ENCODE data around the gene RUNX2. TPM values are rescaled to one million over a fixed set of nuclear protein-coding genes. Genes with fewer than 3 reads are reported as not detected.

The RUNX2 gene
- total RNA-seq, 4 donors from 2014 or later = 0.26 to 6.2 (median 2.1) TPM

- Histone ChIP-seq H3K9me3 (no peaks in the 10 kb centered on the region), H3K27me3 (no peaks in the 10 kb centered on the region), H3K4me3 (no peak overlapping the region), H3K36me3 (no peaks in the 10 kb centered on the region), H3K4me1 (no peaks in the 10 kb centered on the region), H3K27ac (no peak overlapping the region)
- TF ChIP-seq POLR2A (IDR thresholded peaks at IDR 0.05) (no peak), CTCF (IDR thresholded peaks at IDR 0.05) (no peak)
- no peak for DNase-seq
- intact Hi-C loops (cut with DNase I; ENCODE audit: low total_unique reads) = no loop called here
Measured at GRCh38 chr6:45521226-45521625, 193.1 kb downstream of the RUNX2 start.

GRCh38 chr6:45522486-45522885 lies 194.4 kb downstream of the RUNX2 start:
- TF ChIP-seq CTCF (IDR thresholded peaks at IDR 0.05) = no peak
- no peak for TF ChIP-seq POLR2A (IDR thresholded peaks at IDR 0.05)
- Histone ChIP-seq H3K9me3 (no peaks in the 10 kb centered on the region), H3K36me3 (no peaks in the 10 kb centered on the region), H3K27ac (no peak overlapping the region), H3K27me3 (no peaks in the 10 kb centered on the region), H3K4me3 (no peak overlapping the region), H3K4me1 (no peaks in the 10 kb centered on the region)
- intact Hi-C loops (cut with DNase I; ENCODE audit: low total_unique reads) = no loop called here
- DNase-seq = no peak

GRCh38 chr6:45527210-45527609 lies 199.1 kb downstream of the RUNX2 start:
- intact Hi-C loops (cut with DNase I; ENCODE audit: low total_unique reads) = no loop called here
- TF ChIP-seq CTCF (IDR thresholded peaks at IDR 0.05) (no peak), POLR2A (IDR thresholded peaks at IDR 0.05) (no peak)
- no peaks in the 10 kb centered on the region for H3K4me1 ChIP-seq
- no peaks in the 10 kb centered on the region for H3K9me3 ChIP-seq
- H3K36me3 ChIP-seq = no peaks in the 10 kb centered on the region
- no peak for DNase-seq
- no peak overlapping the region for H3K4me3 ChIP-seq
- no peaks in the 10 kb centered on the region for H3K27me3 ChIP-seq
- H3K27ac ChIP-seq = no peak overlapping the region

GRCh38 chr6:45531999-45532595 lies 204.0 kb downstream of the RUNX2 start:
- TF ChIP-seq POLR2A (IDR thresholded peaks at IDR 0.05) (no peak), CTCF (IDR thresholded peaks at IDR 0.05) (no peak)
- no peak for DNase-seq
- intact Hi-C loops (cut with DNase I; ENCODE audit: low total_unique reads) = no loop called here
- Histone ChIP-seq H3K4me1 (no peaks in the 10 kb centered on the region), H3K4me3 (no peak overlapping the region), H3K27me3 (no peaks in the 10 kb centered on the region), H3K36me3 (no peaks in the 10 kb centered on the region), H3K27ac (peak overlapping the region in 1 of 2 donors; percentile 42), H3K9me3 (no peaks in the 10 kb centered on the region)

GRCh38 chr6:45532721-45533210 lies 204.6 kb downstream of the RUNX2 start:
- no peak overlapping the region for H3K4me3 ChIP-seq
- H3K27ac ChIP-seq = peak overlapping the region; percentile 40 to 42
- intact Hi-C loops (cut with DNase I; ENCODE audit: low total_unique reads) = no loop called here

More at GRCh38 chr6:45532721-45533210, 204.6 kb downstream of the RUNX2 start:
- no peaks in the 10 kb centered on the region for H3K9me3 ChIP-seq
- H3K36me3 ChIP-seq = no peaks in the 10 kb centered on the region
- no peaks in the 10 kb centered on the region for H3K27me3 ChIP-seq
- no peak for DNase-seq
- TF ChIP-seq POLR2A (IDR thresholded peaks at IDR 0.05) (no peak), CTCF (IDR thresholded peaks at IDR 0.05) (no peak)
- no peaks in the 10 kb centered on the region for H3K4me1 ChIP-seq

Measured in uterus (tissue), 4 donors.